BE2C (cell line): ENCODE results near the gene SFTPA1.
"Not testable (repeated sequence)": the region's sequence is repeated elsewhere in the genome, so short reads cannot be mapped to it uniquely, and the experiment has no call there.

Experiments used
- DNase-seq: peaks from one replicate; pipeline ENCODE4 v3.0.0-alpha.2; 2020
- H3K27me3 ChIP-seq: fragments of 250-450 bp; sonication (Bioruptor Pico); 2 replicates; pipeline ENCODE4 v1.5.1; 2020; ENCODE audit warnings: mild to moderate bottlenecking
- H3K36me3 ChIP-seq: fragments of 250-450 bp; sonication (Bioruptor Pico); 2 replicates; pipeline ENCODE4 v1.5.1; 2020; ENCODE audit warnings: mild to moderate bottlenecking
- H3K4me1 ChIP-seq: fragments of 250-450 bp; sonication (Bioruptor Pico); 2 replicates; pipeline ENCODE4 v1.5.1; 2020
- H3K4me3 ChIP-seq: 2 replicates; pipeline ENCODE4 v1.5.1; 2011; ENCODE audit warnings: low read depth, low read length
- H3K9me3 ChIP-seq: fragments of 250-450 bp; sonication (Bioruptor Pico); 2 replicates; pipeline ENCODE4 v1.5.1; 2020
- TF ChIP-seq, protein P1 (sequence below): IDR thresholded peaks from 2 replicates; pipeline ENCODE4 v1.5.1; 2012; ENCODE audit warnings: mild to moderate bottlenecking, low read depth, low read length

SFTPA1 gene

DNA sequence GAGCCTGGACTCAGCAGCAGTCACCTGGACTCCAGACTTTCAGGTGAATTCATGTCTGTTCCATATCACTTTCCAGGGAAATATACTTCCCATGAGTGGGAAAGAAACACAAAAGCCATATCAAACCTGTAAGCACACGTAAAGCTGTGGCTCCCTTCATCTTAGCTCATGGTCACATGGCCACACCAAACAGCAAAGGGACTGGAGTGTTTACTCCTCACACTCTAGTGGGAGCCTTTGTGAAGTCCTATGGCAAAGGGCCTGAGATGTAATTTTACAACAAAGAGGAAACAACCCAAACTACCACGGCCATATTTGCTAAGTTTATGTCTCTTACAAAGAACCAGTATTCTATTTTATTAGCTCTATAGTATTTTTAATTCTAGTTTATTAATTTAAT, 16.3 kb downstream of the SFTPA1 start:
- no peaks in the 10 kb centered on the region for H3K36me3 ChIP-seq
- no peak overlapping the region for H3K4me3 ChIP-seq
- no peaks in the 10 kb centered on the region for H3K27me3 ChIP-seq
- no peaks in the 10 kb centered on the region for H3K9me3 ChIP-seq
- H3K4me1 ChIP-seq = no peaks in the 10 kb centered on the region
- TF ChIP-seq, protein P1, sequence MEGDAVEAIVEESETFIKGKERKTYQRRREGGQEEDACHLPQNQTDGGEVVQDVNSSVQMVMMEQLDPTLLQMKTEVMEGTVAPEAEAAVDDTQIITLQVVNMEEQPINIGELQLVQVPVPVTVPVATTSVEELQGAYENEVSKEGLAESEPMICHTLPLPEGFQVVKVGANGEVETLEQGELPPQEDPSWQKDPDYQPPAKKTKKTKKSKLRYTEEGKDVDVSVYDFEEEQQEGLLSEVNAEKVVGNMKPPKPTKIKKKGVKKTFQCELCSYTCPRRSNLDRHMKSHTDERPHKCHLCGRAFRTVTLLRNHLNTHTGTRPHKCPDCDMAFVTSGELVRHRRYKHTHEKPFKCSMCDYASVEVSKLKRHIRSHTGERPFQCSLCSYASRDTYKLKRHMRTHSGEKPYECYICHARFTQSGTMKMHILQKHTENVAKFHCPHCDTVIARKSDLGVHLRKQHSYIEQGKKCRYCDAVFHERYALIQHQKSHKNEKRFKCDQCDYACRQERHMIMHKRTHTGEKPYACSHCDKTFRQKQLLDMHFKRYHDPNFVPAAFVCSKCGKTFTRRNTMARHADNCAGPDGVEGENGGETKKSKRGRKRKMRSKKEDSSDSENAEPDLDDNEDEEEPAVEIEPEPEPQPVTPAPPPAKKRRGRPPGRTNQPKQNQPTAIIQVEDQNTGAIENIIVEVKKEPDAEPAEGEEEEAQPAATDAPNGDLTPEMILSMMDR = no peak
- no peak for DNase-seq

DNA sequence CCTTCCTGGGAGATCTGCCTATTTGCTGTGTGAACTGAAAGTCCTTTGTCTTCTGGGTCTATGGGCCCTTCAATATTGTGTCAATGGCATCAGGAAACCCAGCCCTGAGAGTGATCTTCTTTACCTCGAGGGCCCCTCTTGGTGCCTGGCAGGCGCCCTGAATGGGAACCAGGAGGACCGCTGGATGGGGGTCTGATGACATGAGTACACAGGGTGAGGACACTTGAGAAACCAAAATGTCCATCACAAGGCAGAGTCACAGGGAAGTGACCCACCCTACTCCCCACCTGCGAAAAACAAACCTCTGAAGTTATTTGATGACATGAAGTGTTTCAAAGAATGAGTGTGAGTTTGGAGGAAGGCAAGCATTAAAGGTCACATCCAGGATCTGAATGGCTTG, 17.3 kb downstream of the SFTPA1 start:
- Histone ChIP-seq H3K36me3 (no peaks in the 10 kb centered on the region), H3K4me3 (no peak overlapping the region), H3K4me1 (no peaks in the 10 kb centered on the region), H3K27me3 (no peaks in the 10 kb centered on the region), H3K9me3 (no peaks in the 10 kb centered on the region)
- DNase-seq = no peak
- TF ChIP-seq, protein P1 = no peak

DNA sequence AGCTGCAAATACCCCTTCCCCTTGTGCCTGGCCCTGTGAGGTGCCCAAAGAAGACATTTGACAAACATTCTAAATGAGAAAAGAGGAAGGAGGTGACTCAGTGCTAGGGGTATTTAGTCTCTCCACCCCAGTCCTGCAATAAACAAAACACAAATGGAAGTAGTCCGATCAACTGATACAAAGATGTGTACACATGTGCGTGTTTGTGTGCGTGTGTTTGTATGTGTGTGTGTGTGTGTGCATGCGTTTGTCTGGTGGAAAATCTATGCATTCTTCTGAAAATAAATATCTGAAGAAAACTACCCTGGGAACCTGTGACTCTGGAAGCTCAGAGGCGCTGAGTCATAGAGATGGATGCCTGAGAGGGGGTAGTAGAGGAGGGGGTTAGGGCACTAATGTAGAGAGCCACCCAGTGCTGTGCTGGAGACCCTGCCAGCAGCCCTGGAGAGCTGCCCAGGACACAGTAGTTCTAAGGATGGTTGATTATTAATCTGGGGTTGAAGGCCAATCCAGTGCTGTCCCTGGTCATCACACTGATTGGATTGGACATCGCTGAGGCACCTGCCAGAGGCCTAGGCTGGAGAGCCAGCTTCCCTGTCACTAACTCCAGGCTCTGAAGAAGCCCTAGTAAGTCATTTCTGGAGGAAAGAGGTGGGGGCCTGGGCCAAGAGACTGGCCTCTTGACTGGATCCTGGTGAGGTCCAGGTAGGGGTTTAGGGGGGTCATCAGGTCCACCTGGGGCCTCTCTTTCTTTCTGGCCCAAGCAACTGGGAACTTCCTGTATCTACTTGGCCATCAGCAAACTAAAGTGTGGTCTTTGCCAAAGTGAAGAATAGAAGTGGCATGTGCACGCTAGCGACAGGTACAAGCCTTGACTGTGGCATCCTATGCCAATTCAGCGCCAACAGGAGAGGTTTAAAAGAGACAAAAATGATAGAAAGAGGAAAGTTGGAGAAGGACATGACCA, 18.5 kb downstream of the SFTPA1 start:
- no peaks in the 10 kb centered on the region for H3K9me3 ChIP-seq
- no peaks in the 10 kb centered on the region for H3K4me1 ChIP-seq
- no peak for DNase-seq
- H3K27me3 ChIP-seq = no peaks in the 10 kb centered on the region
- no peak overlapping the region for H3K4me3 ChIP-seq
- TF ChIP-seq, protein P1 = no peak
- no peaks in the 10 kb centered on the region for H3K36me3 ChIP-seq

GRCh38 chr10:79629955-79630327, 19.2 kb downstream of the SFTPA1 start:
- TF ChIP-seq, protein P1 = no peak
- Histone ChIP-seq H3K9me3 (no peaks in the 10 kb centered on the region), H3K27me3 (no peaks in the 10 kb centered on the region), H3K4me3 (no peak overlapping the region), H3K4me1 (no peaks in the 10 kb centered on the region), H3K36me3 (no peaks in the 10 kb centered on the region)
- no peak for DNase-seq

DNA sequence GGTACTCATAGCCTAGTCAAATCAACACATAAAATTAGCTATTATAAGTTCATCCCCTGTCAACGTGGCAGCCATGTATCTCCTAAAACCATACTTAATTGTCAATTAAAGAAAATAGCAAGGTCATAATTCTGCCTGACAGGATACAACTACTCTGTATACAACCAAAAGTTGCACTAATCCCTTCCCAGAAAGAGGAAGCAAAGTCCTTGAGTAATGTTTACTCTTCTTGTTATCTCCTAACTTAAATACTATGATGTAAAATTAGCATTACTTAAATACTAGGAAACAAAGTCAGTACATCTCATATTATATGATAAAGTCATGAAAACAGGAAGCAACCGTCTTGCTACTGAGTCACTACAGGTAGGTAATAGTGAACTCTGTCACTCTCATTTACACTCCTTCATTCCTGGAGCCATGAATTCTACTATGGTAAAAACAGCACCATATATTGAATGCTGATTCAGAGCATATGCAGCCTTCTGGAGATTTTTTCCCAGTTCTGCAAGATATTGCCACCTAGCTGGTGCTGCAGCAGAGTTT, 26.0 kb downstream of the SFTPA1 start:
- H3K36me3 ChIP-seq, DNase-seq, H3K4me3 ChIP-seq, H3K4me1 ChIP-seq, H3K9me3 ChIP-seq, H3K27me3 ChIP-seq: not testable (repeated sequence)

- H3K9me3 ChIP-seq = no peaks in the 10 kb centered on the region
- TF ChIP-seq, protein P1 = no peak
- H3K36me3 ChIP-seq = no peaks in the 10 kb centered on the region
- no peak for DNase-seq
- no peaks in the 10 kb centered on the region for H3K4me1 ChIP-seq
- H3K27me3 ChIP-seq = no peaks in the 10 kb centered on the region
- H3K4me3 ChIP-seq = no peak overlapping the region
Observed at GRCh38 chr10:79638318-79638717, 27.6 kb downstream of the SFTPA1 start.

- not testable (repeated sequence) for H3K36me3 ChIP-seq, H3K9me3 ChIP-seq, H3K4me1 ChIP-seq, H3K4me3 ChIP-seq, H3K27me3 ChIP-seq, DNase-seq
Observed at GRCh38 chr10:79652695-79653094, 42.0 kb downstream of the SFTPA1 start.

- H3K27me3 ChIP-seq, DNase-seq, H3K9me3 ChIP-seq, H3K4me1 ChIP-seq, H3K36me3 ChIP-seq, H3K4me3 ChIP-seq: not testable (repeated sequence)
Observed at GRCh38 chr10:79663287-79663686, 52.5 kb downstream of the SFTPA1 start.

- not testable (repeated sequence) for H3K27me3 ChIP-seq, H3K9me3 ChIP-seq, H3K36me3 ChIP-seq, DNase-seq, H3K4me1 ChIP-seq, H3K4me3 ChIP-seq
Observed at GRCh38 chr10:79664686-79665085, 53.9 kb downstream of the SFTPA1 start.
